Fibroblast of villous mesenchyme (primary cell): ENCODE data around the gene FAF1. TPM values are rescaled to one million over a fixed set of nuclear protein-coding genes. Genes with fewer than 3 reads are reported as not detected.
A peak's percentile ranks its signal among the peaks of the same experiment; 100 is the strongest.

Experiments
- DNase-seq: peaks from one replicate; pipeline ENCODE4 v3.0.0-alpha.2; 2010; ENCODE audit warnings: low read depth
- H3K4me3 ChIP-seq: 2 replicates; pipeline ENCODE4 v1.5.1; 2011; ENCODE audit warnings: low read depth, mild to moderate bottlenecking, low read length
- CTCF ChIP-seq: IDR thresholded peaks from 2 replicates; pipeline ENCODE4 v1.5.1; 2012; ENCODE audit warnings: low read depth, mild to moderate bottlenecking, low read length; ENCODE audit not compliant: insufficient read depth
- total RNA-seq: library from RNA; depleted of rRNA; stranded (reverse); fragments of >200 nt; gene quantifications from 2 replicates; pipeline ENCODE4 v1.2.3, GENCODE V29; 2012

FAF1 gene
- total RNA-seq, 1 donor = 55.7 TPM

GRCh38 chr1:50666849-50667248, 293.2 kb downstream of the FAF1 start:
- DNase-seq = no peak
- TF ChIP-seq CTCF = no peak
- no peak overlapping the region for H3K4me3 ChIP-seq

- DNase-seq = peak; percentile 82
- TF ChIP-seq CTCF = no peak
- H3K4me3 ChIP-seq = no peak overlapping the region
Measured at GRCh38 chr1:50665413-50665812, 294.7 kb downstream of the FAF1 start.

GRCh38 chr1:50661626-50662025, 298.4 kb downstream of the FAF1 start:
- no peak for TF ChIP-seq CTCF
- H3K4me3 ChIP-seq = no peak overlapping the region
- no peak for DNase-seq

- no peak overlapping the region for H3K4me3 ChIP-seq
- no peak for DNase-seq
- TF ChIP-seq CTCF = no peak
Measured at GRCh38 chr1:50659107-50659662, 300.9 kb downstream of the FAF1 start.

- H3K4me3 ChIP-seq = no peak overlapping the region
- peak; percentile 45 for DNase-seq
- TF ChIP-seq CTCF = no peak
Measured at GRCh38 chr1:50658459-50659076, 301.5 kb downstream of the FAF1 start.

- H3K4me3 ChIP-seq = no peak overlapping the region
- DNase-seq = no peak
- no peak for TF ChIP-seq CTCF
Measured at GRCh38 chr1:50656931-50657330, 303.1 kb downstream of the FAF1 start.
